Measurements from ENCODE around the gene MRRF. TPM values are rescaled to one million over a fixed set of nuclear protein-coding genes. Genes with fewer than 3 reads are reported as not detected.

MRRF gene
- total and polyA plus RNA-seq, 8 donors = 7.1 to 98.6 (median 26.4) TPM

- peaks cover 27 to 40% (median 36%) of the 10 kb centered on the region in 4 donors for H3K4me1 ChIP-seq
- H3K36me3 ChIP-seq = no peaks in the 10 kb centered on the region
- H3K27me3 ChIP-seq = peaks cover 29 to 100% (median 75%) of the 10 kb centered on the region in 3 donors
- H3K9me3 ChIP-seq = no peaks in the 10 kb centered on the region
- intact Hi-C loops (cut with DNase I; ENCODE audit: low total_unique reads) = no loop called here
- DNase-seq = no peak
- no peak for TF ChIP-seq CTCF (IDR thresholded peaks at IDR 0.05)
- TF ChIP-seq EP300 (IDR thresholded peaks at IDR 0.05) = no peak
- no peak for TF ChIP-seq POLR2A (IDR thresholded peaks at IDR 0.05)
- TF ChIP-seq POLR2AphosphoS5 (IDR thresholded peaks at IDR 0.05) = no peak
- no peak overlapping the region for H3K27ac ChIP-seq
- H3K4me3 ChIP-seq = peak overlapping the region; percentile 37 to 59 (median 44)
- WGBS, 5 donors = 15 to 23% (median 16%) methylated on average over 27 to 59 of the region's 59 CpGs
These were observed 37.7 kb upstream of the MRRF start for GRCh38 chr9:122226758-122227574.

GRCh38 chr9:122227575-122227900 lies 37.1 kb upstream of the MRRF start:
- Histone ChIP-seq H3K4me3 (peak overlapping the region; percentile 37 to 59 (median 44)), H3K27me3 (peaks cover 29 to 99% (median 69%) of the 10 kb centered on the region in 3 donors)
- WGBS, 5 donors = 8 to 24% (median 17%) methylated on average over 10 of the region's 10 CpGs

GRCh38 chr9:122228191-122228567 lies 36.5 kb upstream of the MRRF start:
- WGBS, 5 donors = 1 to 4% (median 2%) methylated on average over 27 to 38 of the region's 38 CpGs
- H3K27me3 ChIP-seq = peaks cover 29 to 99% (median 64%) of the 10 kb centered on the region in 3 donors

More at GRCh38 chr9:122227575-122227900, 37.1 kb upstream of the MRRF start:
- intact Hi-C loops (cut with DNase I; ENCODE audit: low total_unique reads) = no loop called here
- DNase-seq = no peak
- H3K27ac ChIP-seq = no peak overlapping the region
- H3K4me1 ChIP-seq = peaks cover 27 to 40% (median 36%) of the 10 kb centered on the region in 4 donors
- no peaks in the 10 kb centered on the region for H3K9me3 ChIP-seq
- TF ChIP-seq POLR2A (IDR thresholded peaks at IDR 0.05) = no peak
- TF ChIP-seq CTCF (IDR thresholded peaks at IDR 0.05) = no peak
- no peak for TF ChIP-seq POLR2AphosphoS5 (IDR thresholded peaks at IDR 0.05)
- no peak for TF ChIP-seq EP300 (IDR thresholded peaks at IDR 0.05)
- H3K36me3 ChIP-seq = no peaks in the 10 kb centered on the region

More at GRCh38 chr9:122228191-122228567, 36.5 kb upstream of the MRRF start:
- Histone ChIP-seq H3K36me3 (no peaks in the 10 kb centered on the region), H3K4me3 (peak overlapping the region; percentile 37 to 59 (median 44)), H3K4me1 (peaks cover 27 to 40% (median 36%) of the 10 kb centered on the region in 4 donors), H3K27ac (no peak overlapping the region), H3K9me3 (no peaks in the 10 kb centered on the region)
- no peak for DNase-seq
- TF ChIP-seq EP300 (IDR thresholded peaks at IDR 0.05) (no peak), POLR2A (IDR thresholded peaks at IDR 0.05) (no peak), CTCF (IDR thresholded peaks at IDR 0.05) (no peak), POLR2AphosphoS5 (IDR thresholded peaks at IDR 0.05) (no peak)
- intact Hi-C loops (cut with DNase I; ENCODE audit: low total_unique reads) = no loop called here

Measured in stomach (tissue), 9 donors.